Measurements from ENCODE around the gene KRTAP4-2.

- TF ChIP-seq CTCF (IDR thresholded peaks at IDR 0.05; ENCODE audit: insufficient read depth, low read length) (no peak), POLR2AphosphoS5 (IDR thresholded peaks at IDR 0.05; ENCODE audit: low read depth) (no peak)
Observed at GRCh38 chr17:41212524-41213169, 34.6 kb upstream of the KRTAP4-2 start.
